DOHH2 (cell line): ENCODE results near the gene MYO7B.

Source experiments
- CTCF ChIP-seq: fragments of 200-600 bp; sonication (generic); IDR thresholded peaks from one replicate; pipeline ENCODE4 v1.5.1; 2014; ENCODE audit warnings: antibody characterized with exemption, mild to moderate bottlenecking, low read depth, low read length; ENCODE audit not compliant: poor library complexity, severe bottlenecking
- EZH2phosphoT487 ChIP-seq: fragments of 200-600 bp; sonication (generic); IDR thresholded peaks from 2 replicates; pipeline ENCODE4 v1.6.1; 2017; ENCODE audit warnings: borderline replicate concordance, mild to moderate bottlenecking, antibody characterized with exemption, low read length, moderate library complexity, mixed read lengths

DNA sequence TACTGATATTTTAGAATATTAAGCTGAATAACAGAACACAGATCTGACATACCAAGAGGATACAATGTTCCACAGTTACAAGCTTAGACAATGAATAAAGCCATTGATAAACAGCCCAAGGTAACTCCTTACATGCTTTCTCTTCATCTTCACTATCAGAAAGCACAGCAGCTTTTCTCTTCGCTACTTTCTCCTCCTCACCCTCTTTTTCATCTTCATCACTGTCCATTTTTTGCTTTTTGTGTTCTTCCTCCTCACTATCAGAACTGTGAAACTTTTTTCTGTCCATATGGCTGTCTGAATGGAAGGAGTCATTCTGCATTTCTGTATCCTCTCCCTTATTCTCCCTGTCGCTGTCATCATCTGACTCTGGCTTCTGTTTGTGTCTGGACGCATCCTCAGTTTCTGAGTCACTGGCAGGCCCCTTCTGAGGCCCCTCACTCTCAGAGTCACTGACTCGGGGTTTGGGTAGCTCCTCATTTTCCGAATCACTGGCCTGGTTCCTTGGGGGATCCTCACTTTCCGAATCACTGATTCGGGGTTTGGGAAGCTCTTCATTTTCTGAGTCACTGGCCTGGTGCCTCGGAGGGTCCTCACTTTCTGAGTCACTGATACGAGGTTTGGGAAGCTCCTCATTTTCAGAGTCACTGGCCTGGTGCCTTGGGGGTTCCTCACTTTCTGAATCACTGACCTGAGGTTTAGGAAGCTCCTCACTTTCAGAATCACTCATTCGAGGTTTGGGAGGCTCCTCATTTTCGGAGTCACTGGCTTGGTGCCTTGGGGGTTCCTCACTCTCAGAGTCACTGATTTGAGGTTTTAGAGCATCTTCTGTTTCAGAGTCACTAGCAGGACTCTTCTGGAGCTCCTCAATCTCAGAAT lies 30.7 kb upstream of the MYO7B start:
- TF ChIP-seq CTCF, result no peak
- no peak for TF ChIP-seq EZH2phosphoT487
